Neutrophil (primary cell): ENCODE measurements around the gene FBXL20.
"Not testable (repeated sequence)": the region's sequence is repeated elsewhere in the genome, so short reads cannot be mapped to it uniquely, and the experiment has no call there.

ENCODE experiments used
- H3K27ac ChIP-seq: fragments of 200-600 bp; sonication (generic); 2 replicates; pipeline ENCODE4 v1.5.1; 2016; ENCODE audit warnings: mild to moderate bottlenecking, moderate library complexity
- H3K27me3 ChIP-seq: fragments of 200-600 bp; sonication (generic); 2 replicates; pipeline ENCODE4 v1.6.0; 2016; ENCODE audit warnings: mild to moderate bottlenecking
- H3K36me3 ChIP-seq: fragments of 200-600 bp; sonication (generic); 2 replicates; pipeline ENCODE4 v1.5.1; 2017
- H3K4me1 ChIP-seq, 2 experiments: fragments of 200-600 bp in 1 of 2; sonication (generic) in 1 of 2; 1 replicate in 1 of 2; 2 replicates in 1 of 2; pipeline versions ENCODE4 v1.5.1 to v1.6.1; 2013 to 2016; ENCODE audit warnings: low read depth in 1 of 2, low read length in 1 of 2, mild to moderate bottlenecking in 1 of 2, moderate library complexity in 1 of 2; ENCODE audit not compliant: control insufficient read depth in 1 of 2, insufficient read depth in 1 of 2
- H3K4me3 ChIP-seq, 2 experiments: fragments of 200-600 bp in 1 of 2; sonication (generic) in 1 of 2; 1 replicate in 1 of 2; 2 replicates in 1 of 2; pipeline ENCODE4 v1.5.1; 2013 to 2016; ENCODE audit warnings: low read depth in 1 of 2, low read length in 1 of 2, mild to moderate bottlenecking in 1 of 2, moderate library complexity in 1 of 2
- H3K9me3 ChIP-seq: fragments of 200-600 bp; sonication (generic); 2 replicates; pipeline ENCODE4 v1.5.1; 2016
- TF ChIP-seq, protein P1 (sequence below): fragments of 200-600 bp; sonication (generic); IDR thresholded peaks from 2 replicates; pipeline ENCODE4 v1.5.1; 2016; ENCODE audit warnings: antibody characterized with exemption

Gene FBXL20

GRCh38 chr17:39252788-39253460 lies 148.5 kb downstream of the FBXL20 start:
- TF ChIP-seq, protein P1, sequence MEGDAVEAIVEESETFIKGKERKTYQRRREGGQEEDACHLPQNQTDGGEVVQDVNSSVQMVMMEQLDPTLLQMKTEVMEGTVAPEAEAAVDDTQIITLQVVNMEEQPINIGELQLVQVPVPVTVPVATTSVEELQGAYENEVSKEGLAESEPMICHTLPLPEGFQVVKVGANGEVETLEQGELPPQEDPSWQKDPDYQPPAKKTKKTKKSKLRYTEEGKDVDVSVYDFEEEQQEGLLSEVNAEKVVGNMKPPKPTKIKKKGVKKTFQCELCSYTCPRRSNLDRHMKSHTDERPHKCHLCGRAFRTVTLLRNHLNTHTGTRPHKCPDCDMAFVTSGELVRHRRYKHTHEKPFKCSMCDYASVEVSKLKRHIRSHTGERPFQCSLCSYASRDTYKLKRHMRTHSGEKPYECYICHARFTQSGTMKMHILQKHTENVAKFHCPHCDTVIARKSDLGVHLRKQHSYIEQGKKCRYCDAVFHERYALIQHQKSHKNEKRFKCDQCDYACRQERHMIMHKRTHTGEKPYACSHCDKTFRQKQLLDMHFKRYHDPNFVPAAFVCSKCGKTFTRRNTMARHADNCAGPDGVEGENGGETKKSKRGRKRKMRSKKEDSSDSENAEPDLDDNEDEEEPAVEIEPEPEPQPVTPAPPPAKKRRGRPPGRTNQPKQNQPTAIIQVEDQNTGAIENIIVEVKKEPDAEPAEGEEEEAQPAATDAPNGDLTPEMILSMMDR, result no peak
- no peak overlapping the region for H3K27ac ChIP-seq
- H3K4me1 ChIP-seq, result no peaks in the 10 kb centered on the region
- H3K4me3 ChIP-seq, result no peak overlapping the region
- peaks cover 68% of the 10 kb centered on the region for H3K36me3 ChIP-seq
- no peaks in the 10 kb centered on the region for H3K27me3 ChIP-seq
- H3K9me3 ChIP-seq, result no peaks in the 10 kb centered on the region

DNA sequence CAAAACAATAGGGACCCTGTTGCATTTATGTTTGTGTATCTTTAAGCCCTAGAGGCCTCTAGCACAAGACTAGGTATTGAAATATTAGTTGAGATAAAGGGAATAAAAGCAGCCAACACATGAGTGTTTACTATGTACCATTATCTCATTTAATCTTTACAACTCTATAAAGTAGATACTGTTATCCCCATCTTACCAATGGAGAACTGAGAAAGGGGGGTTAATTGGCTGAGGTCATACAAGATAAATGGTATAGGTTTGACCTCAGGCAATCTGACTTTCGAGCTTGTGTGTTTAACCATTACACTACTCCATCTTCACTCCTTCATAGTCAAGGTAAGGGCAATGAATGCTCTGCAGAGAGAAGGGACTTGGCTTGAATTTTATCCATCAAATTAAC lies 149.4 kb downstream of the FBXL20 start:
- no peak overlapping the region for H3K4me3 ChIP-seq
- no peak overlapping the region for H3K27ac ChIP-seq
- H3K36me3 ChIP-seq, result peaks cover 58% of the 10 kb centered on the region
- no peaks in the 10 kb centered on the region for H3K27me3 ChIP-seq
- TF ChIP-seq, protein P1, result no peak
- no peaks in the 10 kb centered on the region for H3K4me1 ChIP-seq
- no peaks in the 10 kb centered on the region for H3K9me3 ChIP-seq

- H3K27me3 ChIP-seq, H3K4me1 ChIP-seq, H3K4me3 ChIP-seq, H3K27ac ChIP-seq, H3K9me3 ChIP-seq: not testable (repeated sequence)
- peaks cover 41% of the 10 kb centered on the region for H3K36me3 ChIP-seq
These were observed 151.3 kb downstream of the FBXL20 start for GRCh38 chr17:39250076-39250475.

GRCh38 chr17:39246274-39246673 lies 155.2 kb downstream of the FBXL20 start:
- Histone ChIP-seq H3K36me3 (peaks cover 8% of the 10 kb centered on the region), H3K27me3 (peaks cover 6% of the 10 kb centered on the region), H3K9me3 (no peaks in the 10 kb centered on the region), H3K4me1 (peaks cover 4 to 6% of the 10 kb centered on the region in 2 experiments), H3K4me3 (no peak overlapping the region), H3K27ac (no peak overlapping the region)
- TF ChIP-seq, protein P1, result no peak

GRCh38 chr17:39244600-39245570 lies 156.5 kb downstream of the FBXL20 start:
- peaks cover 4 to 6% of the 10 kb centered on the region in 2 experiments for H3K4me1 ChIP-seq
- TF ChIP-seq, protein P1, result peak; percentile 82
- H3K9me3 ChIP-seq, result no peaks in the 10 kb centered on the region
- H3K27me3 ChIP-seq, result peaks cover 8% of the 10 kb centered on the region
- no peak overlapping the region for H3K4me3 ChIP-seq
- peaks cover 8% of the 10 kb centered on the region for H3K36me3 ChIP-seq
- H3K27ac ChIP-seq, result no peak overlapping the region
